NCI-H187 treated with DMSO at 0.1 percent for 48 hours (cell line): Measurements from ENCODE around the gene ZNF562.

Source experiments
- DNase-seq: peaks from one replicate; lab custom pipeline; 2025; lab: John Stamatoyannopoulos, UW

ZNF562 gene

GRCh38 chr19:9644472-9644871 lies 30.4 kb downstream of the ZNF562 start:
- no peak for DNase-seq

- no peak for DNase-seq
Observed at GRCh38 chr19:9641810-9642209, 33.1 kb downstream of the ZNF562 start.

GRCh38 chr19:9640956-9641355 lies 33.9 kb downstream of the ZNF562 start:
- no peak for DNase-seq

- no peak for DNase-seq
Observed at GRCh38 chr19:9636018-9636417, 38.9 kb downstream of the ZNF562 start.

- DNase-seq = no peak
Observed at GRCh38 chr19:9627856-9628255, 47.0 kb downstream of the ZNF562 start.

GRCh38 chr19:9622531-9622930 lies 52.4 kb downstream of the ZNF562 start:
- DNase-seq = no peak

GRCh38 chr19:9621156-9622037 lies 53.5 kb downstream of the ZNF562 start, which contains the start of gene ZNF561:
ZNF561 (minus strand) TSS chr19:9621232; CDS start chr19:9619456, 1,776 bp downstream.
- DNase-seq = peak; percentile 25

- DNase-seq = no peak
Observed at GRCh38 chr19:9620842-9621155, 54.1 kb downstream of the ZNF562 start.

- no peak for DNase-seq
Observed at GRCh38 chr19:9615844-9616243, 59.1 kb downstream of the ZNF562 start.

GRCh38 chr19:9610484-9611113 lies 64.3 kb downstream of the ZNF562 start:
- no peak for DNase-seq

- no peak for DNase-seq
Observed at GRCh38 chr19:9608912-9609311, 66.0 kb downstream of the ZNF562 start.

GRCh38 chr19:9597027-9597426 lies 77.9 kb downstream of the ZNF562 start:
- no peak for DNase-seq
